ENCODE measurements around the gene SEPSECS. TPM values are rescaled to one million over a fixed set of nuclear protein-coding genes. Genes with fewer than 3 reads are reported as not detected.

The SEPSECS gene
- total and polyA plus RNA-seq, 9 of the 15 experiments (the other 6 are each of a cell fraction or from before 2014, with no cell fraction given), result 3.9 to 17.2 (median 7.9) TPM

GRCh38 chr4:25154594-25155265, 5.5 kb downstream of the SEPSECS start:
- H3K4me3 ChIP-seq, result no peak overlapping the region
- no peak overlapping the region for H3K27ac ChIP-seq (ENCODE audit: extremely low read depth, low read depth, low read length)
- no peak overlapping the region for H3K9ac ChIP-seq (ENCODE audit: insufficient read depth in 1 of 2, low read depth in 2 of 2, low read length in 2 of 2)
- H3K4me2 ChIP-seq (ENCODE audit: insufficient read depth, low read length), result no peak overlapping the region
- TF ChIP-seq ZNF282 (CRISPR knock-in tag; IDR thresholded peaks at IDR 0.05) (no peak), ARID3A (IDR thresholded peaks at IDR 0.05; ENCODE audit: borderline replicate concordance, low read depth, low read length) (no peak)
- H4K20me1 ChIP-seq (replicated peaks; ENCODE audit: control insufficient read depth, insufficient read depth, low read length), result no peaks in the 10 kb centered on the region
- ChIA-PET CTCF (ENCODE audit: low intra/inter-chr PET ratio) (no interaction called here), POLR2A (interaction anchor here (0.7 to 1.3 kb wide), 2 partner anchors 10 to 32 kb away, joined by 3 to 5 read pairs; no protein-coding TSS in a partner anchor)
- BruUV-seq (replicated peaks), result no TSS peak
- no peaks in the 10 kb centered on the region for H3K9me3 ChIP-seq (replicated peaks; ENCODE audit: control insufficient read depth, insufficient read depth, low read depth, low read length)
- H3K9me1 ChIP-seq (ENCODE audit: control insufficient read depth, insufficient read depth, low read length), result no peaks in the 10 kb centered on the region
- WGBS (ENCODE audit: insufficient coverage, low coverage, missing lambda C conversion rate), result 87% methylated on average over 4 of the region's 4 CpGs
- ATAC-seq, result no peak
- H3K36me3 ChIP-seq (ENCODE audit: control insufficient read depth, insufficient read depth, low read length), result peaks cover 13% of the 10 kb centered on the region
- peaks cover 3 to 5% of the 10 kb centered on the region in 2 experiments; a peak in 2 of 5 replicates for H3K4me1 ChIP-seq (replicated peaks in 1 of 2; ENCODE audit: control insufficient read depth in 2 of 2, insufficient read depth in 2 of 2, low read length in 2 of 2)
- intact Hi-C loops (cut with micrococcal nuclease) (no loop called here), in situ Hi-C loops (cut with MboI) (no loop called here)
- no peak for DNase-seq (ENCODE audit: extremely low read depth in 1 of 4, low spot score in 3 of 4)
- no peaks in the 10 kb centered on the region for H3K27me3 ChIP-seq (ENCODE audit: control insufficient read depth in 2 of 2, insufficient read depth in 2 of 2, low read length in 2 of 2)
- peaks cover 6% of the 10 kb centered on the region for H3K79me2 ChIP-seq (ENCODE audit: control insufficient read depth, insufficient read depth, low read length)
- FAIRE-seq, result no peak
- H2AFZ ChIP-seq (ENCODE audit: low read depth, low read length), result no peak overlapping the region

- POLR2A ChIA-PET, result interaction anchor here (1.4 kb wide), 1 partner anchor 15 kb away, joined by 5 read pairs; the partner anchor contains the start of gene SEPSECS
- intact Hi-C loops (cut with micrococcal nuclease) (loop anchor here (5.0 to 10.0 kb wide), 2 partner anchors 94 to 161 kb away; no protein-coding TSS in a partner anchor), in situ Hi-C loops (cut with MboI) (no loop called here)
- DNase-seq (ENCODE audit: extremely low read depth in 1 of 4, low spot score in 3 of 4), result peak in 2 of 4 experiments; percentile 23 to 27
- Histone ChIP-seq H3K4me3 (no peak overlapping the region), H3K79me2 (ENCODE audit: control insufficient read depth, insufficient read depth, low read length) (no peaks in the 10 kb centered on the region), H3K27ac (ENCODE audit: extremely low read depth, low read depth, low read length) (no peak overlapping the region), H4K20me1 (replicated peaks; ENCODE audit: control insufficient read depth, insufficient read depth, low read length) (no peaks in the 10 kb centered on the region), H3K9me3 (replicated peaks; ENCODE audit: control insufficient read depth, insufficient read depth, low read depth, low read length) (no peaks in the 10 kb centered on the region), H3K36me3 (ENCODE audit: control insufficient read depth, insufficient read depth, low read length) (0 out of 3 replicates have a peak, but pooled peaks cover 3% of the 10 kb centered on the region), H3K27me3 (ENCODE audit: control insufficient read depth in 2 of 2, insufficient read depth in 2 of 2, low read length in 2 of 2) (no peaks in the 10 kb centered on the region), H3K9me1 (ENCODE audit: control insufficient read depth, insufficient read depth, low read length) (no peaks in the 10 kb centered on the region), H3K4me1 (replicated peaks in 1 of 2; ENCODE audit: control insufficient read depth in 2 of 2, insufficient read depth in 2 of 2, low read length in 2 of 2) (no peaks in the 10 kb centered on the region), H3K4me2 (ENCODE audit: insufficient read depth, low read length) (no peak overlapping the region), H3K9ac (ENCODE audit: insufficient read depth in 1 of 2, low read depth in 2 of 2, low read length in 2 of 2) (no peak overlapping the region), H2AFZ (ENCODE audit: low read depth, low read length) (no peak overlapping the region)
- ATAC-seq, result no peak; the same call in 2 of the 3 replicates
- 0% methylated on average over 1 of the region's 1 CpG for WGBS (ENCODE audit: insufficient coverage, low coverage, missing lambda C conversion rate)
- FAIRE-seq, result no peak
- no TSS peak for BruUV-seq (replicated peaks)
- CTCF ChIA-PET (ENCODE audit: low intra/inter-chr PET ratio), result no interaction called here
- no peak for TF ChIP-seq ZBTB26 (CRISPR knock-in tag; IDR thresholded peaks at IDR 0.05)
- TF ChIP-seq ZBTB5 (IDR thresholded peaks at IDR 0.05), result no peak
- peak; percentile 47 for TF ChIP-seq CBFA2T2 (conservative IDR thresholded peaks at IDR 0.05)
- TF ChIP-seq TEAD4 (IDR thresholded peaks at IDR 0.05; ENCODE audit: low read length), result peak; percentile 74
- no peak for TF ChIP-seq TEAD4 (CRISPR knock-in tag; IDR thresholded peaks at IDR 0.05; ENCODE audit: borderline replicate concordance)
- TF ChIP-seq ZNF778 (CRISPR knock-in tag; IDR thresholded peaks at IDR 0.05), result no peak
- peak; percentile 62 for TF ChIP-seq TAL1 (IDR thresholded peaks at IDR 0.05)
- TF ChIP-seq CREM (IDR thresholded peaks at IDR 0.05; ENCODE audit: low read depth), result no peak
- peak; percentile 59 for TF ChIP-seq CBFA2T3 (IDR thresholded peaks at IDR 0.05)
- no peak for TF ChIP-seq SOX6 (IDR thresholded peaks at IDR 0.05)
Measured at GRCh38 chr4:25146076-25146475, 14.2 kb downstream of the SEPSECS start.
